ENCODE measurements around the gene HARS1.
"Not testable (repeated sequence)": the region's sequence is repeated elsewhere in the genome, so short reads cannot be mapped to it uniquely, and the experiment has no call there.

Gene HARS1

GRCh38 chr5:140690941-140691924, at the start of gene HARS1, which contains the start of gene HARS2:
HARS1 (minus strand) TSS chr5:140691370; CDS start chr5:140691304, 66 bp downstream.
HARS2 (plus strand) TSS chr5:140691455; CDS start chr5:140691649, 194 bp downstream.
- DNase-seq = peak; percentile 82

- no peak for DNase-seq
Measured at GRCh38 chr5:140737486-140737885, 46.3 kb upstream of the HARS1 start.

GRCh38 chr5:140734354-140734753, 43.2 kb upstream of the HARS1 start:
- no peak for DNase-seq

GRCh38 chr5:140733098-140733497, 41.9 kb upstream of the HARS1 start:
- no peak for DNase-seq

- DNase-seq = no peak
Measured at GRCh38 chr5:140725799-140726471, 34.8 kb upstream of the HARS1 start.

GRCh38 chr5:140721395-140721794, 30.2 kb upstream of the HARS1 start:
- DNase-seq = not testable (repeated sequence)

- DNase-seq = not testable (repeated sequence)
Measured at GRCh38 chr5:140720738-140721137, 29.6 kb upstream of the HARS1 start.

GRCh38 chr5:140718266-140718592, 27.1 kb upstream of the HARS1 start:
- DNase-seq = no peak

- DNase-seq = not testable (repeated sequence)
Measured at GRCh38 chr5:140716238-140716637, 25.1 kb upstream of the HARS1 start.

- DNase-seq = no peak
Measured at GRCh38 chr5:140713562-140714094, 22.5 kb upstream of the HARS1 start.

GRCh38 chr5:140711794-140712193, 20.6 kb upstream of the HARS1 start:
- no peak for DNase-seq

GRCh38 chr5:140710899-140711552, 19.9 kb upstream of the HARS1 start:
- peak; percentile 39 for DNase-seq

- not testable (repeated sequence) for DNase-seq
Measured at GRCh38 chr5:140708787-140709186, 17.6 kb upstream of the HARS1 start.

- DNase-seq = no peak
Measured at GRCh38 chr5:140707812-140708211, 16.6 kb upstream of the HARS1 start.

- DNase-seq = peak; percentile 92
Measured at GRCh38 chr5:140700177-140701144, 9.3 kb upstream of the HARS1 start, which contains the start of gene ZMAT2. ZMAT2 (plus strand) TSS chr5:140700447; CDS start chr5:140700461, 14 bp downstream.

- no peak for DNase-seq
Measured at GRCh38 chr5:140696891-140697492, 5.8 kb upstream of the HARS1 start.

- DNase-seq = no peak
Measured at GRCh38 chr5:140694276-140694675, 3.1 kb upstream of the HARS1 start.

GRCh38 chr5:140690376-140690932, 716 bp downstream of the HARS1 start:
- DNase-seq = no peak

GRCh38 chr5:140678993-140679392, 12.2 kb downstream of the HARS1 start:
- no peak for DNase-seq

- no peak for DNase-seq
Measured at GRCh38 chr5:140677947-140678346, 13.2 kb downstream of the HARS1 start.

GRCh38 chr5:140674629-140675028, 16.5 kb downstream of the HARS1 start:
- DNase-seq = no peak

Data from NCI-H1092 treated with DMSO at 0.1 percent for 48 hours (cell line).